ENCODE data around the gene OCIAD1. TPM values are rescaled to one million over a fixed set of nuclear protein-coding genes. Genes with fewer than 3 reads are reported as not detected.
"Not testable (repeated sequence)": the region's sequence is repeated elsewhere in the genome, so short reads cannot be mapped to it uniquely, and the experiment has no call there.

The OCIAD1 gene
- total RNA-seq, 1 experiment from 2014 or later, result 163 TPM

DNA sequence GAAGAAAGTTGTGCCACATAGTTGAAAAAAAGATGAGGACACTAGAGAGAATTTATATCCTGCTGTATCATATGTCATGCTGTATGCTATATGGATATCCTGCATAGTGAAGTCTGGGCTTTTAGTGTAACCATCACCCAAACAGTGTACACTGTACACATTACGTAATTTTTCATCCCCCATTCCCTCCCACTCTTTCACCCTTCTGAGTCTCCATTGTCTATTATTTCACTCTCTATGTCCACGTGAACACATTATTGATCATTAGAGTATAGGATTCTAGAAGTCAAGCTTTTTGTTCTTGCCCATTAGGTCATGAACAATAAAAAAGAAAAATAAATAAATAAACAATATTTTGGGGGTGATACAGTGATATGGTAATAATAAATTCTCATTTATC lies 32.8 kb upstream of the OCIAD1 start (continued):
- TF ChIP-seq JUND (IDR thresholded peaks at IDR 0.05), result no peak

DNA sequence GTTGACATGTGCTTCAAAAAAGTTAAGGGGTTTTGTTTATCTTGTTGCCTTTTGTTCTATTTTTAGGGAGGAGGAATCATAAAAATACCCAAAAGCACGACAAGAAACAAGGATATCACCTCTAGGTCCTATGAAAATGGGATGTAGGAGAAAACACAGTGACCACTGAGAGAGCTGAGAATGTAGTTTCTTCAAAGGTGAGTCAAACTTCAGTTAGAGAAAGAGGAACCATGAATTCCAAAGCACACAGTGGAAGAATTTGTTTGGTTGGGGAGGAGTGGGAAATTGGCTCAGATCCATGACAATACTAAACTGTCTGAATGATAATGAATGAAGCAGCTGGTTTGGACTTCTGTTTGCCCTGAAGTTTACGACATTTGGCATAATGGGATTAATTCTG lies 31.7 kb upstream of the OCIAD1 start:
- Histone ChIP-seq H3K9me2 (ENCODE audit: insufficient read depth) (no peaks in the 10 kb centered on the region), H3K27me3 (ENCODE audit: insufficient read depth, low read length) (no peaks in the 10 kb centered on the region), H3K4me3 (replicated peaks in 1 of 2; ENCODE audit: low read depth in 1 of 2, low read length in 2 of 2) (no peak overlapping the region), H4K20me1 (ENCODE audit: insufficient read depth) (no peaks in the 10 kb centered on the region), H3K9ac (ENCODE audit: low read length) (no peak overlapping the region), H3K27ac (ENCODE audit: low read depth, low read length) (no peak overlapping the region), H3K4me1 (ENCODE audit: control insufficient read depth in 1 of 2, insufficient read depth in 2 of 2, low read length in 2 of 2) (peaks cover 8 to 15% of the 10 kb centered on the region in 2 experiments; a peak in 3 of 4 replicates), H3K36me3 (ENCODE audit: control insufficient read depth in 1 of 2, insufficient read depth in 2 of 2, low read length in 2 of 2) (no peaks in the 10 kb centered on the region), H2AFZ (ENCODE audit: low read depth, low read length, poor library complexity, severe bottlenecking) (no peak overlapping the region), H3K9me3 (ENCODE audit: control insufficient read depth in 1 of 2, insufficient read depth in 1 of 2, low read depth in 1 of 2, low read length in 2 of 2) (no peaks in the 10 kb centered on the region), H3K79me2 (ENCODE audit: insufficient read depth, low read length) (no peaks in the 10 kb centered on the region), H3K4me2 (ENCODE audit: low read length) (no peak overlapping the region)
- ChIA-PET CTCF (no interaction called here), POLR2A (no interaction called here), RAD21 (ENCODE audit: low non-redundant PET in 1 of 2, low total read pairs in 2 of 2, uncharacterized antibody in 2 of 2, unreplicated experiment in 2 of 2) (no interaction called here)
- intact Hi-C loops (cut with micrococcal nuclease), result no loop called here
- no peak for DNase-seq (ENCODE audit: low read depth, low spot score)
- ATAC-seq, result no peak
- no TSS peak for BruUV-seq (replicated peaks)
- no peak for TF ChIP-seq YY1 (IDR thresholded peaks at IDR 0.05; ENCODE audit: extremely low read depth, insufficient replicate concordance, low read depth, low read length)
- no peak for TF ChIP-seq MAX (IDR thresholded peaks at IDR 0.05)
- TF ChIP-seq CBX3 (IDR thresholded peaks at IDR 0.05; ENCODE audit: low read depth), result no peak
- no peak for TF ChIP-seq CTCF (IDR thresholded peaks at IDR 0.05 in 2 of 3, conservative IDR thresholded peaks at IDR 0.05 in 1 of 3; ENCODE audit: borderline replicate concordance in 1 of 3, insufficient read depth in 1 of 3, low read depth in 2 of 3, low read length in 2 of 3)

DNA sequence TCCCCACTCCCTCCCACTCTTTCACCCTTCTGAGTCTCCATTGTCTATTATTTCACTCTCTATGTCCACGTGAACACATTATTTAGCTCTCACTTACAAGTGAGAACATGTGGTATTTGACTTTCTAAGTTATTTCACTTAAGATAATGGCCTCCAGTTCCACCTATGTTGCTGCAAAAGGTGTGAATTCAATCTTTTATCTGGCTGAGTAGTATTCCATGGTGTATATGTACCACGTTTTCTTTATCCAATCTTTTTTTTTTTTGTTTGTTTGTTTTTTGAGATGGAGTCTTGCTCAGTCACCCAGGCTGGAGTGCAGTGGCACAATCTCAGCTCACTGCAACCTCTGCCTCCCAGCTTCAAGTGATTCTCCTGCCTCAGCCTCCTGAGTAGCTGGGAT lies 30.7 kb upstream of the OCIAD1 start:
- POLR2A ChIA-PET; BruUV-seq (replicated peaks); H3K9ac ChIP-seq (ENCODE audit: low read length); H3K36me3 ChIP-seq (ENCODE audit: control insufficient read depth in 1 of 2, insufficient read depth in 2 of 2, low read length in 2 of 2); H2AFZ ChIP-seq (ENCODE audit: low read depth, low read length, poor library complexity, severe bottlenecking); RAD21 ChIA-PET (ENCODE audit: low non-redundant PET in 1 of 2, low total read pairs in 2 of 2, uncharacterized antibody in 2 of 2, unreplicated experiment in 2 of 2); ATAC-seq; H3K27ac ChIP-seq (ENCODE audit: low read depth, low read length); intact Hi-C loops (cut with micrococcal nuclease); H4K20me1 ChIP-seq (ENCODE audit: insufficient read depth); CTCF ChIA-PET; H3K9me2 ChIP-seq (ENCODE audit: insufficient read depth); H3K4me3 ChIP-seq (replicated peaks in 1 of 2; ENCODE audit: low read depth in 1 of 2, low read length in 2 of 2); H3K79me2 ChIP-seq (ENCODE audit: insufficient read depth, low read length); H3K9me3 ChIP-seq (ENCODE audit: control insufficient read depth in 1 of 2, insufficient read depth in 1 of 2, low read depth in 1 of 2, low read length in 2 of 2); H3K4me2 ChIP-seq (ENCODE audit: low read length); DNase-seq (ENCODE audit: low read depth, low spot score); H3K27me3 ChIP-seq (ENCODE audit: insufficient read depth, low read length): not testable (repeated sequence)
- H3K4me1 ChIP-seq (ENCODE audit: control insufficient read depth in 1 of 2, insufficient read depth in 2 of 2, low read length in 2 of 2), result peaks cover 8 to 15% of the 10 kb centered on the region in 2 experiments; a peak in 3 of 4 replicates

Data from HCT116 (cell line).